Cardiac muscle cell (in vitro differentiated cells and primary cell): ENCODE measurements around the gene PCDHGA11. TPM values are rescaled to one million over a fixed set of nuclear protein-coding genes. Genes with fewer than 3 reads are reported as not detected.
"Not testable (repeated sequence)": the region's sequence is repeated elsewhere in the genome, so short reads cannot be mapped to it uniquely, and the experiment has no call there.

Experiments used
- DNase-seq, 2 donors: peaks; one replicate each; pipeline versions ENCODE4 v3.0.0 to v3.0.0-alpha.2; 2010 to 2017; ENCODE audit warnings: low read depth in 1 of 2, low spot score in 1 of 2
- H3K27ac ChIP-seq: fragments of 200-600 bp; sonication (generic); 2 replicates; pipeline ENCODE4 v1.5.1; 2016
- H3K27me3 ChIP-seq: fragments of 200-600 bp; sonication (generic); 2 replicates; pipeline ENCODE4 v1.6.0; 2016; ENCODE audit warnings: control low read depth
- H3K36me3 ChIP-seq: fragments of 200-600 bp; sonication (generic); 2 replicates; pipeline ENCODE4 v1.5.1; 2016; ENCODE audit warnings: control low read depth
- H3K4me1 ChIP-seq: fragments of 200-600 bp; sonication (generic); 2 replicates; pipeline ENCODE4 v1.8.1; 2017; ENCODE audit warnings: low read depth, mild to moderate bottlenecking, mixed run types
- H3K4me3 ChIP-seq: fragments of 200-600 bp; sonication (generic); 2 replicates; pipeline ENCODE4 v1.5.1; 2016; ENCODE audit warnings: mild to moderate bottlenecking
- H3K9me3 ChIP-seq: fragments of 200-600 bp; sonication (generic); 2 replicates; pipeline ENCODE4 v1.5.1; 2017; ENCODE audit warnings: low read depth, mild to moderate bottlenecking, control low read depth
- polyA plus RNA-seq: library from polyadenylated mRNA; unstranded; fragments of >200 nt; fragmentation: Nextera tagmentation; extraction: Ambion mirVana; gene quantifications from 2 replicates; pipeline ENCODE4 v1.2.1, GENCODE V29; 2016
- total RNA-seq: library from RNA; depleted of rRNA; stranded (reverse); fragments of >200 nt; gene quantifications from 2 replicates; pipeline ENCODE4 v1.2.3, GENCODE V29; 2016
- TF ChIP-seq, protein P1 (sequence below): IDR thresholded peaks from 2 replicates; pipeline ENCODE4 v1.5.1; 2012; ENCODE audit warnings: low read depth, mild to moderate bottlenecking, low read length

PCDHGA11 gene
- total and polyA plus RNA-seq, 2 experiments from 2014 or later = 1.7 to 5.0 TPM

DNA sequence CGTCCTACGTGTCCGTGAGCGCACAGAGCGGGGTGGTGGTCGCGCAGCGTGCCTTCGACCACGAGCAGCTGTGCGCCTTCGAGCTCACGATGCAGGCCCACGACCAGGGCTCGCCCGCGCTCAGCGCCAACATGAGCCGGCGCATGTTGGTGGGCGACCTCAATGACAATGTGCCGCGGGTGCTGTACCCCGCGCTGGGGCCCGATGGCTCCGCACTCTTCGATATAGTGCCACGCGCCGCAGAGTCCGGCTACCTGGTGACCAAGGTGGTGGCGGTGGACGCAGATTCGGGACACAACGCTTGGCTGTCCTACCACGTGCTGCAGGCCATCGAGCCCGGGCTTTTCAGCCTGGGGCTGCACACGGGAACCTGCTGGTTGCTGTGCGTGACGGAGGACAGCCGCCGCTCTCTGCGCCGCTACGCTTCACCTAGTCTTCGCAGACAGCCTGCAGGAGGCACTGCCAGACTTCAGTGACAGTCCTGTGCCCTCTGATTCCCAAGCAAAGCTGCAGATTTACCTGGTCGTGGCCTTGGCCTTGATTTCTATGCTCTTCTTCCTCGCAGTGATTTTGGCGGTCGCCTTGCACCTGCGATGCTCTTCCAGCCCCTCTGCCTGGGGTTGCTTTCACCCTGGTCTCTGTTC lies 7.1 kb downstream of the PCDHGA11 start:
- TF ChIP-seq, protein P1, sequence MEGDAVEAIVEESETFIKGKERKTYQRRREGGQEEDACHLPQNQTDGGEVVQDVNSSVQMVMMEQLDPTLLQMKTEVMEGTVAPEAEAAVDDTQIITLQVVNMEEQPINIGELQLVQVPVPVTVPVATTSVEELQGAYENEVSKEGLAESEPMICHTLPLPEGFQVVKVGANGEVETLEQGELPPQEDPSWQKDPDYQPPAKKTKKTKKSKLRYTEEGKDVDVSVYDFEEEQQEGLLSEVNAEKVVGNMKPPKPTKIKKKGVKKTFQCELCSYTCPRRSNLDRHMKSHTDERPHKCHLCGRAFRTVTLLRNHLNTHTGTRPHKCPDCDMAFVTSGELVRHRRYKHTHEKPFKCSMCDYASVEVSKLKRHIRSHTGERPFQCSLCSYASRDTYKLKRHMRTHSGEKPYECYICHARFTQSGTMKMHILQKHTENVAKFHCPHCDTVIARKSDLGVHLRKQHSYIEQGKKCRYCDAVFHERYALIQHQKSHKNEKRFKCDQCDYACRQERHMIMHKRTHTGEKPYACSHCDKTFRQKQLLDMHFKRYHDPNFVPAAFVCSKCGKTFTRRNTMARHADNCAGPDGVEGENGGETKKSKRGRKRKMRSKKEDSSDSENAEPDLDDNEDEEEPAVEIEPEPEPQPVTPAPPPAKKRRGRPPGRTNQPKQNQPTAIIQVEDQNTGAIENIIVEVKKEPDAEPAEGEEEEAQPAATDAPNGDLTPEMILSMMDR = no peak
- no peaks in the 10 kb centered on the region for H3K27me3 ChIP-seq
- no peaks in the 10 kb centered on the region for H3K36me3 ChIP-seq
- H3K27ac ChIP-seq = no peak overlapping the region
- H3K9me3 ChIP-seq = peaks cover 9% of the 10 kb centered on the region
- H3K4me3 ChIP-seq = no peak overlapping the region
- DNase-seq = no peak
- no peaks in the 10 kb centered on the region for H3K4me1 ChIP-seq

DNA sequence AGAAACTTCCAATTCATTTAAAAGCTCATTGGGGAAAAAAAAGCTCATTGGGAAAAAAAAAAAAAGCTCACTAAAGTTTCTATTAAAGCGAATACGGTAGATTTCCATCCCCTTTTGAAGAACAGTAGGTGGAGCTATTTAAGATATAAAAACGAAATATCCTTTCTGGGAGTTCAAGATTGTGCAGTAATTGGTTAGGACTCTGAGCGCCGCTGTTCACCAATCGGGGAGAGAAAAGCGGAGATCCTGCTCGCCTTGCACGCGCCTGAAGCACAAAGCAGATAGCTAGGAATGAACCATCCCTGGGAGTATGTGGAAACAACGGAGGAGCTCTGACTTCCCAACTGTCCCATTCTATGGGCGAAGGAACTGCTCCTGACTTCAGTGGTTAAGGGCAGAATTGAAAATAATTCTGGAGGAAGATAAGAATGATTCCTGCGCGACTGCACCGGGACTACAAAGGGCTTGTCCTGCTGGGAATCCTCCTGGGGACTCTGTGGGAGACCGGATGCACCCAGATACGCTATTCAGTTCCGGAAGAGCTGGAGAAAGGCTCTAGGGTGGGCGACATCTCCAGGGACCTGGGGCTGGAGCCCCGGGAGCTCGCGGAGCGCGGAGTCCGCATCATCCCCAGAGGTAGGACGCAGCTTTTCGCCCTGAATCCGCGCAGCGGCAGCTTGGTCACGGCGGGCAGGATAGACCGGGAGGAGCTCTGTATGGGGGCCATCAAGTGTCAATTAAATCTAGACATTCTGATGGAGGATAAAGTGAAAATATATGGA lies 9.7 kb downstream of the PCDHGA11 start, which contains the start of gene PCDHGA12:
Gene PCDHGA12 (plus strand): TSS at position 176 of the 782 bp plus-strand sequence. CDS start 253 bp downstream, at position 429.
- Histone ChIP-seq H3K27me3 (no peaks in the 10 kb centered on the region), H3K4me1 (no peaks in the 10 kb centered on the region), H3K4me3 (no peak within 1 kb of the TSS), H3K27ac (no peak within 1 kb of the TSS), H3K9me3 (peaks cover 9% of the 10 kb centered on the region), H3K36me3 (no peaks in the 10 kb centered on the region)
- TF ChIP-seq, protein P1 = peak; percentile 72
- DNase-seq = peak in 1 of 2 donors; percentile 95

DNA sequence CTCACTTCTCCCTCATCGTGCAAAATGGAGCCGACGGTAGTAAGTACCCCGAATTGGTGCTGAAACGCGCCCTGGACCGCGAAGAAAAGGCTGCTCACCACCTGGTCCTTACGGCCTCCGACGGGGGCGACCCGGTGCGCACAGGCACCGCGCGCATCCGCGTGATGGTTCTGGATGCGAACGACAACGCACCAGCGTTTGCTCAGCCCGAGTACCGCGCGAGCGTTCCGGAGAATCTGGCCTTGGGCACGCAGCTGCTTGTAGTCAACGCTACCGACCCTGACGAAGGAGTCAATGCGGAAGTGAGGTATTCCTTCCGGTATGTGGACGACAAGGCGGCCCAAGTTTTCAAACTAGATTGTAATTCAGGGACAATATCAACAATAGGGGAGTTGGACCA lies 10.4 kb downstream of the PCDHGA11 start:
- TF ChIP-seq, protein P1 = no peak
- Histone ChIP-seq H3K4me1 (no peaks in the 10 kb centered on the region), H3K36me3 (no peaks in the 10 kb centered on the region), H3K9me3 (peaks cover 5% of the 10 kb centered on the region), H3K27me3 (no peaks in the 10 kb centered on the region), H3K27ac (no peak overlapping the region), H3K4me3 (no peak overlapping the region)
- peak in 1 of 2 donors; percentile 67 for DNase-seq

DNA sequence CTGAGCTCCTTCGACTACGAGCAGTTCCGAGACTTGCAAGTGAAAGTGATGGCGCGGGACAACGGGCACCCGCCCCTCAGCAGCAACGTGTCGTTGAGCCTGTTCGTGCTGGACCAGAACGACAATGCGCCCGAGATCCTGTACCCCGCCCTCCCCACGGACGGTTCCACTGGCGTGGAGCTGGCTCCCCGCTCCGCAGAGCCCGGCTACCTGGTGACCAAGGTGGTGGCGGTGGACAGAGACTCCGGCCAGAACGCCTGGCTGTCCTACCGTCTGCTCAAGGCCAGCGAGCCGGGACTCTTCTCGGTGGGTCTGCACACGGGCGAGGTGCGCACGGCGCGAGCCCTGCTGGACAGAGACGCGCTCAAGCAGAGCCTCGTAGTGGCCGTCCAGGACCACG lies 11.5 kb downstream of the PCDHGA11 start:
- not testable (repeated sequence) for H3K9me3 ChIP-seq, DNase-seq, H3K27ac ChIP-seq, H3K4me1 ChIP-seq, H3K36me3 ChIP-seq, H3K4me3 ChIP-seq, H3K27me3 ChIP-seq

DNA sequence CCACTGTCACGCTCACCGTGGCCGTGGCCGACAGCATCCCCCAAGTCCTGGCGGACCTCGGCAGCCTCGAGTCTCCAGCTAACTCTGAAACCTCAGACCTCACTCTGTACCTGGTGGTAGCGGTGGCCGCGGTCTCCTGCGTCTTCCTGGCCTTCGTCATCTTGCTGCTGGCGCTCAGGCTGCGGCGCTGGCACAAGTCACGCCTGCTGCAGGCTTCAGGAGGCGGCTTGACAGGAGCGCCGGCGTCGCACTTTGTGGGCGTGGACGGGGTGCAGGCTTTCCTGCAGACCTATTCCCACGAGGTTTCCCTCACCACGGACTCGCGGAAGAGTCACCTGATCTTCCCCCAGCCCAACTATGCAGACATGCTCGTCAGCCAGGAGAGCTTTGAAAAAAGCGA lies 11.9 kb downstream of the PCDHGA11 start:
- DNase-seq, H3K4me1 ChIP-seq, H3K36me3 ChIP-seq, H3K27me3 ChIP-seq, H3K27ac ChIP-seq, H3K4me3 ChIP-seq, H3K9me3 ChIP-seq: not testable (repeated sequence)

DNA sequence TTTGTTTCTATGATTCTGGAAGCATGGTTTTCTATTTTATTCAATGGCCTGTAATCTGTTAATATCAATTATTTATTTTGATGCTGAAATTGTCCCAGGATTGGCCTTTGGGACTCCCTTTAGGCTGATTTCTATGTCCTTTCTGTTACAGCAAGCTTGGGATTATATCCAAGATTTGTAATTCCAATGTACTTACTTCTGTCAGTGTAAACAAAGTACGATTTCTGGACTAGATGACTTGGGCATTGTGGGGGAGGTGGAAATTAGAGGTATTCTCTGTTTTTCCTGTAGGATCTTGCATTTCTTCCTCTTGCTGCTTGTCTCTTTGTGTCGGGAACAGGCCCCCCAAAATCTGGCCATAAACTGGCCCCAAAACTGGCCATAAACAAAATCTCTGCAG lies 13.2 kb downstream of the PCDHGA11 start:
- no peaks in the 10 kb centered on the region for H3K27me3 ChIP-seq
- TF ChIP-seq, protein P1 = no peak

More for the DNA sequence above, 13.2 kb downstream of the PCDHGA11 start:
- H3K9me3 ChIP-seq = peaks cover 5% of the 10 kb centered on the region
- no peaks in the 10 kb centered on the region for H3K4me1 ChIP-seq
- no peak overlapping the region for H3K4me3 ChIP-seq
- H3K36me3 ChIP-seq = no peaks in the 10 kb centered on the region
- no peak overlapping the region for H3K27ac ChIP-seq
- no peak for DNase-seq
